ENCODE results near the gene PLPP1.

DNA sequence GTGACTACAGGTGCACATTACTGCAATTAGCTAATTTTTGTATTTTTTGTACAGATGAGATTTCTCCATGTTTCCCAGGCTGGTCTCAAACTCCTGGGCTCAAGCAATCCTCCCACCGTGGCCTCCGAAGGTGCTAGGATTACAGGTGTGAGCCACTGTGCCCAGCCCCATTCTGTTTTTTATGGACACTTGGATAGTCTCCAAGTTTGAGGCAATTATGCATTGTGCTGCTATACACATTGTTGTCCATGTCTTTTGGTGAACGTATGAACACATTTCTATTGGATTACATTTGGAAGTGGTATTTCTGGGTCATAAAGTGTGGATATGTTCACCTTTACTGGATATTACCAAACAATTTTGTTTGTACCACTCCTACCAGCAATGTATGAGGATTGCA is 22.4 kb upstream of the PLPP1 start:
- no peak for TF ChIP-seq CTCF (IDR thresholded peaks at IDR 0.05; ENCODE audit: insufficient read depth, low read length)
- no peak for TF ChIP-seq POLR2AphosphoS5 (IDR thresholded peaks at IDR 0.05; ENCODE audit: low read depth)
- TF ChIP-seq REST (IDR thresholded peaks at IDR 0.05; ENCODE audit: insufficient replicate concordance, low read depth) = no peak
- no peak for TF ChIP-seq SPI1 (IDR thresholded peaks at IDR 0.05; ENCODE audit: borderline replicate concordance, low read depth)
